Right lobe of liver (tissue), 6 donors: ENCODE data around the gene EXOC3L1. TPM values are rescaled to one million over a fixed set of nuclear protein-coding genes. Genes with fewer than 3 reads are reported as not detected.

Experiments used
- ATAC-seq, 4 donors: fragments of 200-7000 bp; cut with Tn5 transposase; one replicate each; pipeline ENCODE4 v1.9.1; 2020; ENCODE audit warnings: mild to moderate bottlenecking in 4 of 4, moderate library complexity in 4 of 4
- DNase-seq, 3 donors: peaks; one replicate each; pipeline ENCODE4 v3.0.0-alpha.2; 2020
- H3K27ac ChIP-seq, 3 donors: fragments of 200-600 bp; one replicate each; pipeline ENCODE4 v1.8.0; 2022
- H3K27me3 ChIP-seq, 2 donors: fragments of 200-600 bp; one replicate each; pipeline ENCODE4 v1.8.0; 2022
- H3K36me3 ChIP-seq, 4 donors: fragments of 200-600 bp; sonication (generic) in 1 of 4; one replicate each; pipeline versions ENCODE4 v1.5.1 to v1.8.0; 2017 to 2022; ENCODE audit warnings: control low read depth in 1 of 4
- H3K4me1 ChIP-seq, 4 donors: fragments of 200-600 bp; sonication (generic) in 1 of 4; one replicate each; pipeline versions ENCODE4 v1.5.1 to v1.8.0; 2017 to 2022; ENCODE audit warnings: control low read depth in 1 of 4
- H3K4me3 ChIP-seq, 3 donors: fragments of 200-600 bp; one replicate each; pipeline ENCODE4 v1.8.0; 2022
- H3K9me3 ChIP-seq, 4 donors: fragments of 200-600 bp; sonication (generic) in 1 of 4; one replicate each; pipeline versions ENCODE4 v1.5.1 to v1.8.0; 2017 to 2022; ENCODE audit warnings: control low read depth in 1 of 4
- CTCF ChIP-seq, 4 donors: fragments of 200-600 bp in 3 of 4; fragments of 450-650 bp in 1 of 4; IDR thresholded peaks; one replicate each; pipeline versions ENCODE4 v1.5.1 to v1.8.0; 2016 to 2022; ENCODE audit warnings: antibody characterized with exemption in 4 of 4, mild to moderate bottlenecking in 2 of 4
- POLR2A ChIP-seq: fragments of 450-650 bp; IDR thresholded peaks from one replicate; pipeline ENCODE4 v1.6.1; 2017; ENCODE audit warnings: antibody characterized with exemption, mild to moderate bottlenecking
- WGBS: methylation state at CpG from one replicate; pipeline ENCODE4 v1.1.6; 2018; ENCODE audit warnings: low coverage, low lambda C conversion rate; ENCODE audit not compliant: insufficient coverage; ENCODE audit errors: missing lambda C conversion rate; 5-methylcytosine and 5-hydroxymethylcytosine counted together
- intact Hi-C, 2 donors: fragments of 100-400 bp; cut with DNase I; formaldehyde crosslinking; loops; one replicate each; pipeline versions ENCODE4 v1.11.2 to v1.14.1; 2022
- total RNA-seq, 6 experiments: library from RNA; depleted of rRNA in 2 of 6; stranded (reverse); fragments of >200 nt in 2 of 6; fragmentation: NEBNext Ultra II Directional in 3 of 6; extraction: Animal tissue kit (Norgen Biotek cat#: 25700) in 3 of 6; gene quantifications; one replicate each; pipeline versions ENCODE4 v1.1.0 to v1.2.4, GENCODE V29; 2016 to 2023
- donor health status: DM: no; HTN: yes; CAD: no.
- donor health status: DM: no; HTN: no; CAD: no.
- donor health status: DM: no; HTN: no; CAD: no.
- donor health status: DM: no; HTN: yes; CAD: no.
- donor health status: DM: no; HTN: yes; CAD: no.

The EXOC3L1 gene
- total RNA-seq, 6 experiments from 2014 or later = 1.8 to 4.3 (median 2.5) TPM

GRCh38 chr16:67230809-67231660 is 41.1 kb upstream of the EXOC3L1 start:
- Histone ChIP-seq H3K4me3 (no peak overlapping the region), H3K27me3 (no peaks in the 10 kb centered on the region), H3K4me1 (peaks cover 0 to 14% (median 3%) of the 10 kb centered on the region in 4 donors), H3K36me3 (peaks cover 0 to 30% (median 0%) of the 10 kb centered on the region in 4 donors), H3K9me3 (no peaks in the 10 kb centered on the region), H3K27ac (no peak overlapping the region)
- no peak for TF ChIP-seq CTCF (IDR thresholded peaks at IDR 0.05)
- TF ChIP-seq POLR2A = no peak
- DNase-seq = peak in 2 of 3 donors; percentile 78
- ATAC-seq = peak in 3 of 4 donors; percentile 2 to 63 (median 11)
- intact Hi-C loops = loop anchor here in 1 of 2 donors (5.0 kb wide), 1 partner anchor 34 kb away; the partner anchor contains the start of gene ELMO3
- 67% methylated on average over 1 of the region's 12 CpGs for WGBS

GRCh38 chr16:67229906-67230808 is 40.2 kb upstream of the EXOC3L1 start:
- intact Hi-C loops = loop anchor here in 1 of 2 donors (5.0 kb wide), 1 partner anchor 33 kb away; the partner anchor contains the start of gene ELMO3
- H3K4me1 ChIP-seq = peaks cover 0 to 14% (median 3%) of the 10 kb centered on the region in 4 donors
- 93% methylated on average over 3 of the region's 32 CpGs for WGBS
- no peak overlapping the region for H3K27ac ChIP-seq
- TF ChIP-seq CTCF (IDR thresholded peaks at IDR 0.05) = no peak
- no peak for TF ChIP-seq POLR2A
- DNase-seq (peak in 1 of 3 donors; percentile 53), ATAC-seq (no peak)
- H3K4me3 ChIP-seq = no peak overlapping the region
- H3K36me3 ChIP-seq = peaks cover 0 to 30% (median 0%) of the 10 kb centered on the region in 4 donors
- H3K27me3 ChIP-seq = no peaks in the 10 kb centered on the region
- H3K9me3 ChIP-seq = no peaks in the 10 kb centered on the region

- Histone ChIP-seq H3K27me3 (no peaks in the 10 kb centered on the region), H3K9me3 (no peaks in the 10 kb centered on the region), H3K27ac (no peak overlapping the region), H3K36me3 (peaks cover 0 to 30% (median 0%) of the 10 kb centered on the region in 4 donors), H3K4me1 (peaks cover 0 to 26% (median 3%) of the 10 kb centered on the region in 4 donors), H3K4me3 (no peak overlapping the region)
- peak in 1 of 3 donors; percentile 33 for DNase-seq
- ATAC-seq = no peak
- TF ChIP-seq POLR2A (no peak), CTCF (IDR thresholded peaks at IDR 0.05) (no peak)
- intact Hi-C loops = no loop called here
- WGBS = 96% methylated on average over 8 of the region's 9 CpGs
Observed at GRCh38 chr16:67228905-67229304, 39.0 kb upstream of the EXOC3L1 start.

GRCh38 chr16:67228034-67228785 is 38.3 kb upstream of the EXOC3L1 start:
- WGBS = 89% methylated on average over 2 of the region's 9 CpGs
- no peak for ATAC-seq
- Histone ChIP-seq H3K27ac (no peak overlapping the region), H3K36me3 (peaks cover 0 to 30% (median 0%) of the 10 kb centered on the region in 4 donors), H3K4me3 (peak overlapping the region in 2 of 3 donors; percentile 96 to 100), H3K27me3 (no peaks in the 10 kb centered on the region), H3K9me3 (no peaks in the 10 kb centered on the region), H3K4me1 (peaks cover 0 to 32% (median 3%) of the 10 kb centered on the region in 4 donors)
- peak in 1 of 3 donors; percentile 48 for DNase-seq
- TF ChIP-seq POLR2A (no peak), CTCF (IDR thresholded peaks at IDR 0.05) (no peak)
- intact Hi-C loops = no loop called here
